ENCODE measurements around the gene CRCP.
"Not testable (repeated sequence)": the region's sequence is repeated elsewhere in the genome, so short reads cannot be mapped to it uniquely, and the experiment has no call there.

The CRCP gene

GRCh38 chr7:66110856-66111255 lies 3.8 kb upstream of the CRCP start:
- DNase-seq: no peak

- DNase-seq: not testable (repeated sequence)
Measured at GRCh38 chr7:66116680-66117420, 2.2 kb downstream of the CRCP start.

GRCh38 chr7:66118603-66119002 lies 4.0 kb downstream of the CRCP start:
- DNase-seq: no peak

GRCh38 chr7:66119245-66119850 lies 4.7 kb downstream of the CRCP start:
- DNase-seq: no peak

- DNase-seq: no peak
Measured at GRCh38 chr7:66123175-66123528, 8.5 kb downstream of the CRCP start.

GRCh38 chr7:66124569-66124861 lies 9.9 kb downstream of the CRCP start:
- DNase-seq: not testable (repeated sequence)

- DNase-seq: no peak
Measured at GRCh38 chr7:66125052-66125694, 10.5 kb downstream of the CRCP start.

GRCh38 chr7:66125781-66126352 lies 11.2 kb downstream of the CRCP start:
- DNase-seq: not testable (repeated sequence)

- DNase-seq: not testable (repeated sequence)
Measured at GRCh38 chr7:66127172-66127571, 12.5 kb downstream of the CRCP start.

- no peak for DNase-seq
Measured at GRCh38 chr7:66138994-66139752, 24.5 kb downstream of the CRCP start.

- no peak for DNase-seq
Measured at GRCh38 chr7:66140924-66141323, 26.3 kb downstream of the CRCP start.

- DNase-seq: no peak
Measured at GRCh38 chr7:66142334-66142733, 27.7 kb downstream of the CRCP start.

- no peak for DNase-seq
Measured at GRCh38 chr7:66142996-66143395, 28.3 kb downstream of the CRCP start.

GRCh38 chr7:66143876-66144332 lies 29.3 kb downstream of the CRCP start:
- no peak for DNase-seq

GRCh38 chr7:66145400-66146104 lies 30.9 kb downstream of the CRCP start:
- no peak for DNase-seq

GRCh38 chr7:66146701-66147100 lies 32.1 kb downstream of the CRCP start:
- no peak for DNase-seq

GRCh38 chr7:66147657-66148056 lies 33.0 kb downstream of the CRCP start:
- not testable (repeated sequence) for DNase-seq

GRCh38 chr7:66150471-66150870 lies 35.8 kb downstream of the CRCP start:
- DNase-seq: no peak

- no peak for DNase-seq
Measured at GRCh38 chr7:66152371-66153191, 37.9 kb downstream of the CRCP start.

GRCh38 chr7:66153691-66154090 lies 39.0 kb downstream of the CRCP start:
- DNase-seq: no peak

GRCh38 chr7:66156035-66156434 lies 41.4 kb downstream of the CRCP start:
- not testable (repeated sequence) for DNase-seq

- DNase-seq: no peak
Measured at GRCh38 chr7:66157060-66157459, 42.4 kb downstream of the CRCP start.

All from NK-92 treated with Interleukin-12 subunit alpha and Interleukin-12 subunit beta, amount 100 ng/mL, for 24 hours (cell line).